SKM-1 (cell line): Measurements from ENCODE around the gene OLR1.

Experiments
- DNase-seq: peaks from one replicate; lab custom pipeline; 2025; ENCODE audit not compliant: unreplicated experiment; lab: John Stamatoyannopoulos, UW

Gene OLR1

DNA sequence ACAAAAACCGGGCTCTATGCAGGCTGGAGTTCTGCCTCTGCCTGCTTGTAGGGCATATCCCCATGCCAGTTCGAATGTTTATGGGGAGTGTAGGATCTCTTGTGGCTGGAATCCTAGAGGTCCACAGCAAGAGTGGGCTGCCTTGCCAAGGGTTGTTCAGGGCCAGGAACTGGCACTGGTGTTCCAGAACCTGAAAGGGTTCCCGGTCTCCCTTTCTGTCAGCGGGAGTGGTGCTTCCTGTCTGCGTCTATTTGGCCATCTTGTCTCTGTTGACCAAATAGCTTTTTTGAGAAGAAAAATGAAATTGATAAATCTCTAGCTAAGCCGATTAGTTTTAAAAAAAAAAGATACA is 17.8 kb downstream of the OLR1 start:
- DNase-seq: no peak

GRCh38 chr12:10153271-10154144 is 18.4 kb downstream of the OLR1 start:
- peak; percentile 34 for DNase-seq

DNA sequence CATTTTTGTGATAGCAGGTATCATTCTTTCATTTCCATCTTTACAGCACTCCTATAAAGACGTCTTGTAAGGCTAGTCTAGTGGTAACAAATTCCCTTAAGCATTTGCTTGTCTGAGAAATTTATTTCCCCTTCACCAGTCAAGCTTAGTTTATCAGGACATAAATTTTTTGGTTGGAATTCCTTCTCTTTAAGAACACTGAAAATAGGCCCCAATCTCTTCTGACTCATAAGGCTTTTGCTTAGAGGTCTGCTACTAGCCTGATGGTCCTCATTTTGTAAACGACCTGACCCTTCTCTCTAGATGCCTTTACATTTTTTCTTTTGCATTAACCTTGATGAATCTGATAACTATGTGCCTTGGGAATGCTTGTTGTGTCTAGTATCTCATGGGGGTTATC is 20.3 kb downstream of the OLR1 start:
- no peak for DNase-seq

DNA sequence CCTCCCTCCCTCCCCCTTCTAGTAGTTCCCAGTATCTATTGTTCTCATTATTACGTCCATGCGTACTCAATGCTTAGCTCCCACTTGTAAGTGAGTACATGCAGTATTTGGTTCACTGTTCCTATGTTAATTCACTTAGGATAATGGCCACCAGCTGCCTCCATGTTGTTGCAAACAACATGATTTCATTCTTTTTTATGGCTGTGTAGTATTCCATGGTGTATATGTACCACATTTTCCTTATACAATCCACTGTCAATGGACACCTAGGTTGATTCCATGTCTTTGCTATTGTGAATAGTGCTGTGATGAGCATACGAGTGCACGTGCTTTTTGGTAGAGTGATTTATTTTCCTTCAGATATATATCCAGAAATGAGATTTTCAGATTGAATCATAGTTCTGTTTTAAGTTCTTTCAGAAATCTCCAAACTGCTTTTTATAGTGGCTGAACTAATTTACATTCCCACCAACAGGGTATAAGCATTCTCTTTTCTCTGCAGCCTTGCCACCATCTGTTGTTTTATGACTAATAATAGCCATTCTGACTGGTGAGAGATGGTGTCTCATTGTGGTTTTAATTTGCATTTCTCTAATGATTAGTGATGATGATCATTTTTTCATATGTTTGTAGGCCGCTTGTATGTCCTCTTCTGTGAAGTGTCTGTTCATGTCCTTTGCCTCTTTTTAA is 24.1 kb downstream of the OLR1 start:
- DNase-seq: no peak

GRCh38 chr12:10142976-10143589 is 28.8 kb downstream of the OLR1 start:
- no peak for DNase-seq

DNA sequence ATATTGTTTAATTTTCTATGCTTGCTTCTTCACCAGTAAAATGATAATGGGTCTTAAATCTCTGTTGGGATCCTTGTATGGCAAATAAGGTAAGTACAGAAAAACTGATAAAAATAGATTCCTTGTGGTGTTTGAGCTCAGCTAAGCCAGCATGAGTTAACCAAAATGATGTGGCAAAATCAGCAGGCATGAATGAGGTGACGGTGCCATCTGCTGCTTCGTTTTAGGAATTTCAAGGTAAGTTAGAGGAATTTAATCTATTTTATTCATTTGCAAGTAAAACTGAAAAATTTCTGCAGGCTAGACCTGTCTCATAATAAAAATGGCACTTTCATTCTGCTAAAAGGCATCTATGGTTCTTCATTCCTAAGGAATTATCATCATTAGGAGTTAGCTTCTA is 31.9 kb downstream of the OLR1 start:
- DNase-seq: peak; percentile 23

DNA sequence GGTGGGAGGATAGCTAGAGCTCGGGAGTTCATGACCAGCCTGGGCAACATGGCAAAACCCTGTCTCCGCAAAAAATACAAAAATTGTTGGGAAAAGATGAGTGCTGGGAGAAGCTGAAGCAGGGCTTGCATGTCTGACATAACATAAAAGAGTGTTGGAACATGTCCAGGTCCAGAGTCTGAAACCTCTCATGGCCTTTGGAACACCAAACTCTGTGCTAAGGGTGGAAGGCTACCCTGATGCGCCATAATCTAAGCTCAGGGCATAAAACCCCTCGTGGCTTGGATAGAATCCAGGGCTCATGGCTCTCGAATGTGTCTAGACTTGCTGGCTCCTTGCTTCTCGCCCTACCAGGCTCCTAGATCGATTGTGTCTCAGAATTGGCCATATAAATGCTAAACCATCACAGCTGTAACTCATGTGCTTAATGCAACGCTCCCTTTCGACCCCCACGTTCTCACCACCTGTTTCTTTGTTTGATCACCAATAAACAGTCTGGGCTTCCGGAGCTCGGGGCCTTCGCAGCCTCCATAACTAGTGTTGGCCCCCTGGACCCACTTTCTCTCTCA is 35.2 kb downstream of the OLR1 start:
- DNase-seq: no peak

DNA sequence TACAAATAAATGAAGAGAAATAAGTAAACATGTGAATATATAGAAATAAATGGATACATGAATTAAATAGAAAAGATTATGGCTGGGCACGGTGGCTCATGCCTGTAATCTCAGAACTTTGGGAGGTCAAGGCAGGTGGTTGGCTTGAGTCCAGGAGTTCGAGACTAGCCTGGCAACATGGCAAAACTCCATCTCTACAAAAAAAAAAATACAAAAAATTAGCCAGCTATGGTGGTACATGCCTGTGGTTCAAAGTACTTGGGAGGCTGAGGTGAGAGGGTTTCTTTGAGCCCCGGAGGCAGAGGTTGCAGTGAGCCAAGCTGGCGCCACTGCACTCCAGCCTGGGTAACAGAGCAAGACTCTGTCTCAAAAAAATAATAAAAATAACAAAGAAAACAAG is 36.8 kb downstream of the OLR1 start:
- DNase-seq: no peak

DNA sequence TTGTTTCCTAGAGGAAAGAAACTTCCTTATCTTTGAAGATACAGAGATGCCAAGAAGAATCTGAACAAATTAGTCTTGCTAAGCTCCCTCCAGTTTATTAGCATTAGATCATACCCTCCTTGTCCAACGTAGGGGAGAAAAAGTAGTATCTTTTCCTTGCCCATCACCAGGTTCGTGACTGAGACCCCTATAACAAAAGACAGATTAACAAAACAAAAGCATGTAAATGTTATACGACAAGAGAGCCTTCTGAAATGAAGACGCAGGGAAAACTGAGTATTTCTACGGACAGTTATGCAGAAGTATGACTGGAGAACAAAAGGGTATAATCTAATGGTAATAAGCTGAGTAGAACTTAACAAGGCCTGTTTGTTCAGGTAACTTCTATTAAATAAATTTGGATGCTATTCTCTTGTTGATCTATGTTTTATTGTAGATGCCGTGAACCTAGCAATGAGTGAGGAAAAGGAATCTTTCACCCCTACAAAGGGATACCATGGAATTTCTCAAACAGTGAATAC is 39.0 kb downstream of the OLR1 start:
- DNase-seq: no peak

- peak; percentile 45 for DNase-seq
These were observed 40.7 kb downstream of the OLR1 start for GRCh38 chr12:10131111-10131690.

DNA sequence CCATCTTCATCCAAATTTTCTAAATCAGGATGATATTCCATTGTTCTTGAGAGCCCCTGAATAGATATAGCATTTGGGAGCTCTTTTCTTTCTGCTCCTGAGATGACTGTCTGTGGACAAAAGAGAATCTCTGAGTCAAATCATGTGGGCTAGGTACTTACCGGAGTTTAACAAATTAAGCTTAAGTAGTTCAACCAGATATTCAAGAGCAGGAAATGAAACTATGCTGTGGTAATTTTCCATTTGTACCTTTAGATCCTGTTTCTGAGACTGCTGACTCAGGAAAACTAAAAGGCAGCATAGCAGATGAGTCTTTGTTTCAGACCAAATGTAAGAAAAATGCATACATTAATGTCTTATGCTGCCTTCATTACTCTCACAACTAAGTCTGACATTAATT is 41.9 kb downstream of the OLR1 start, which contains the start of gene CLEC7A:
TSS of gene CLEC7A (minus strand) at position 158 of the 400 bp plus-strand sequence. CDS start at position 41, 117 bp downstream.
- peak; percentile 32 for DNase-seq

GRCh38 chr12:10128687-10129086 is 43.2 kb downstream of the OLR1 start:
- peak; percentile 86 for DNase-seq

DNA sequence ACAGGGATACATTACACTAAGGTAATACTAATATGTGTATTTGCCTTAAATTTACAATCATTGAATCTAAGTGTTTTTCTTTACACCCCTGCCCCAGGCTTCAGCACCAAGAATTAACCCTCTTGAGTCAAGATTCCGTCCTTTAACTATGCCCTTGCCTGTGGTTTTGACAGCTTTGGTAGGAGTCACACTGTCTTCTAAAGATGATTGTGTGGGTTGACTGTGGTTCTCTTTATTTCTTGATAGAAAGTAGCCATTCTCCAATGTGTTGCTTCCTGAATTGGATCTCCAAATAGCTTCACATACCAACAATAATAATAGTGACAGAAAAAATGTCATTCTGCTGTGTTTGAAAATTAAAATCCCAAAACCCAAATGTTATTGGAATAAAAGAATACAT is 45.5 kb downstream of the OLR1 start:
- no peak for DNase-seq

DNA sequence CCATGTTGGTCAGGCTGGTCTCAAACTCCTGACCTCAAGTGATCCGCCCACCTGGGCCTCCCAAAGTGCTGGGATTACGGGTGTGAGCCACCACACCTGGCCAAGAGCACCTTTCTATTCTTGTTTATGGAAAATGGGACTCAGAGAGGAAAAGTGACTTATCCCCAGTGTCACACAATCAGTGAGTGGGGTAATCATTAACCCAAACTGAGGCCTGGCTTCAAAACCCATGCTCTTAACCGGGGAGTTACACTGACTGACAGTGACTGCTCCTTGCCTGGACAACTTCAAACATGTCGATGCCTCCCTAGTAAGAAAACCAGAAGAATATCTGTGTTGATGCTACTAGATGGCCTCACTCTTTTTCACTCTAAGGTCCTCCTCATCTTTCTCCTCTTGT is 49.2 kb downstream of the OLR1 start:
- no peak for DNase-seq

DNA sequence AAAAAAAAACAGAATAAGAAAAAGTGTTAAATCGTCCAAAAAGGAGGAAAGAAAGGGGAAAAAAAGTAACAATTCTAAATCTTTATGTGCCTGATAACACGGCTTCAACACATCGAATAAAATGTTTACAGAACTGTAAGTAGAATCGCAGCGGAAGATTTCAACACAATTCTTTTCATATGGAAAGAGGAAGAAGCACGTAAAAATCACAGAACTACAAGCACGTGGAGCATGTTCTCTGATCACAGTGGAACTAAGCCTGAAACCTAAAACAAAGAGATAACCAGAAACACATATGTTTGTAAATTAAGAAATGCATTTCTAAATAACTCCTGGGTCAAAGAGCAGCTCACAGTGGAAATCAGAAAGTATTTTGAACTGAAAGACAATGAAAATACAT is 50.7 kb downstream of the OLR1 start:
- peak; percentile 37 for DNase-seq

- no peak for DNase-seq
These were observed 52.9 kb downstream of the OLR1 start for GRCh38 chr12:10119066-10119465.

DNA sequence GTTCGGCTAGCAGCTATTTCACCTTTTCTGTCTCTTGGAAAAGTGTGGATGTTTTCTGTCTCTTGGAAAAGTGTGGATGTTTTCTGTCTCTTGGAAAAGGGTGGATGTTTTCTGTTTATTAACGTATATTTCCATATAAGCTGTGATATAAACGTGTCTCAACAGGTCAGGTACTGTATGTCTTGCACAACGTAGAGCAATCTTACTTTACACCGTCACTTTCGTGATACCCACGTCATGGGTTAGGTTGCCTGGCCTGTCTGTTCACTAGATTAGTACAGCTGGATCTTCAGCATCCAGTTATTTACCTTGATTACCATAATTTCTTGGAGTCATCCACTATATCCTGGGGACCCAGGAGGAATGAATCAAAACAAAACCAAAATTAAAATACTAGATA is 56.0 kb downstream of the OLR1 start:
- no peak for DNase-seq

DNA sequence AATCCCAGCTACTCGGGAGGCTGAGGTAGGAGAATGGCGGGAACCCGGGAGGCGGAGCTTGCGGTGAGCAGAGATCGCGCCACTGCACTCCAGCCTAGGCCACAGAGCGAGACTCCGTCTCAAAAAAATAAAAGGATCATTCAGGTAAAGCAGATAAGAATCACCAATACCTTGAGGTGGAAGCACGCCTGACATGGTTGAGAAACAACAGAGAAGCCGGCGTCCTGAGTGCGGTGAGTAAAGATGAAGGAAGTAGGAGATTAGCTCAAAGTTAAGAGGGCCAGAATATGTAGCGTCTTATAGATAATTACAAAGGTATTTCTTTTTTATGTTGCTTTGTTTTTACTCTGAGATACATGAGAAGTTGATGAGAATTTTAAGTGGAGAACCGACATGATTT is 56.6 kb downstream of the OLR1 start:
- no peak for DNase-seq

DNA sequence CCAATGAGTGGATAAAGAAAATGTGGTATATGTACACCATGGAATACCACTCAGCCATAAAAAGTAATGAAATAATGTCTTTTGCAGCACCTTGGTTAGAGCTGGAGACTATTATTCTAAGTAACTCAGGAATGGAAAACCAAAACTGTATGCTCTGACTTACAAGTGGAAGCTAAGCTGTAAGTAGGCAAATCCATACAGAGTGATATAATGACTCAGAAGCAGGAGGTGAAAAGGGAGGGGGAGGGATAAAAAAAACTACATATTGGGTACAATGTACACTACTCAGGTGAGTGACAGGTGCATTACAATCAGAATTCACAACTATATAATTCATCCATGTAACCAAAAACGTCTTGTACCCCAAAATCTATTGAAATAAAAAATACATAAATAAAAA is 58.0 kb downstream of the OLR1 start:
- no peak for DNase-seq

DNA sequence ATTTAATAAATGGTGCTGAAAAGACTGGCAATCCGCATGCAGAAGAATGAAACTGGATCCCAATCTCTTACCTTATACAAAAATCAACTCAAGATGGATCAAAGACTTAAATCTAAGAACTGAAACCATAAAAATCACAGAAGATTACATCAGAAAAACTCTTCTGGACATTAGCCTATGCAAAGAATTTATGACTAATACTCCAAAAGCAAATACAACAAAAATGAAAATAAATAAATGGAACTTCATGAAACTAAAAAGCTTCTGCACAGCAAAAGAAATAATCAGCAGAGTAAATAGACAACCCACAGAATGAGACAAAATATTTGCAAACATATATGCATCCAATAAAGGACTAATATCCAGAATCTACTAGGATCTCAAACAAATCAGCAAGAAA is 58.9 kb downstream of the OLR1 start:
- DNase-seq: no peak

- DNase-seq: no peak
These were observed 60.5 kb downstream of the OLR1 start for GRCh38 chr12:10111451-10111850.
